Hepatocyte (in vitro differentiated cells): ENCODE measurements around the gene TENM4. TPM values are rescaled to one million over a fixed set of nuclear protein-coding genes. Genes with fewer than 3 reads are reported as not detected.

Experiments used
- DNase-seq: peaks from one replicate; pipeline ENCODE4 v3.0.0-alpha.2; 2016; ENCODE audit warnings: low spot score
- H2AFZ ChIP-seq: fragments of 200-600 bp; sonication (generic); 2 replicates; pipeline ENCODE4 v1.6.0; 2016; ENCODE audit warnings: antibody characterized with exemption, mild to moderate bottlenecking
- H3K27ac ChIP-seq: fragments of 200-600 bp; sonication (generic); 2 replicates; pipeline ENCODE4 v1.5.1; 2016; ENCODE audit warnings: mild to moderate bottlenecking
- H3K27me3 ChIP-seq: fragments of 200-600 bp; sonication (generic); 2 replicates; pipeline ENCODE4 v1.6.1; 2016
- H3K36me3 ChIP-seq: fragments of 200-600 bp; sonication (generic); replicated peaks from 2 replicates; pipeline ENCODE4 v1.5.1; 2016; ENCODE audit warnings: low read depth; ENCODE audit not compliant: insufficient read depth
- H3K4me1 ChIP-seq: fragments of 200-600 bp; sonication (generic); 2 replicates; pipeline ENCODE4 v1.5.1; 2016; ENCODE audit warnings: mild to moderate bottlenecking, moderate library complexity; ENCODE audit not compliant: insufficient read depth
- H3K4me2 ChIP-seq: fragments of 200-600 bp; sonication (generic); 2 replicates; pipeline ENCODE4 v1.6.0; 2016
- H3K4me3 ChIP-seq: fragments of 200-600 bp; sonication (generic); 2 replicates; pipeline ENCODE4 v1.5.1; 2016; ENCODE audit warnings: mild to moderate bottlenecking
- H3K79me2 ChIP-seq: fragments of 200-600 bp; sonication (generic); 2 replicates; pipeline ENCODE4 v1.6.0; 2017; ENCODE audit warnings: mild to moderate bottlenecking
- H3K9me2 ChIP-seq: fragments of 200-600 bp; sonication (generic); replicated peaks from 2 replicates; pipeline ENCODE4 v1.6.0; 2017; ENCODE audit warnings: mild to moderate bottlenecking; ENCODE audit not compliant: insufficient read depth
- H3K9me3 ChIP-seq: fragments of 200-600 bp; sonication (generic); 2 replicates; pipeline ENCODE4 v1.5.1; 2016; ENCODE audit warnings: low read depth, mild to moderate bottlenecking
- H4K20me1 ChIP-seq: fragments of 200-600 bp; sonication (generic); 2 replicates; pipeline ENCODE4 v1.6.0; 2016; ENCODE audit warnings: mild to moderate bottlenecking; ENCODE audit not compliant: insufficient read depth, poor library complexity, severe bottlenecking
- EZH2 ChIP-seq: fragments of 200-600 bp; sonication (generic); IDR thresholded peaks from 2 replicates; pipeline ENCODE4 v1.6.1; 2016; ENCODE audit warnings: antibody characterized with exemption, mild to moderate bottlenecking, borderline replicate concordance
- EZH2phosphoT487 ChIP-seq: fragments of 200-600 bp; sonication (generic); IDR thresholded peaks from one replicate; pipeline ENCODE4 v1.6.1; 2018; ENCODE audit warnings: antibody characterized with exemption, mild to moderate bottlenecking, low read depth, moderate library complexity; ENCODE audit not compliant: unreplicated experiment, severe bottlenecking
- WGBS: methylation state at CpG from one replicate; pipeline ENCODE4 v1.1.6; 2016; ENCODE audit warnings: low lambda C conversion rate; ENCODE audit errors: missing lambda C conversion rate; 5-methylcytosine and 5-hydroxymethylcytosine counted together
- polyA plus RNA-seq: library from polyadenylated mRNA; unstranded; fragments of >200 nt; fragmentation: Nextera tagmentation; extraction: Ambion mirVana; gene quantifications from 2 replicates; pipeline ENCODE4 v1.2.1, GENCODE V29; 2016
- total RNA-seq: library from RNA; depleted of rRNA; stranded (reverse); fragments of >200 nt; gene quantifications from 2 replicates; pipeline ENCODE4 v1.2.3, GENCODE V29; 2014
- TF ChIP-seq, protein P1 (sequence below): fragments of 200-600 bp; sonication (generic); IDR thresholded peaks from 2 replicates; pipeline ENCODE4 v1.5.1; 2016; ENCODE audit warnings: antibody characterized with exemption, mild to moderate bottlenecking; ENCODE audit not compliant: poor library complexity

The TENM4 gene
- total and polyA plus RNA-seq, 2 experiments from 2014 or later = 18.4 to 18.7 TPM

DNA sequence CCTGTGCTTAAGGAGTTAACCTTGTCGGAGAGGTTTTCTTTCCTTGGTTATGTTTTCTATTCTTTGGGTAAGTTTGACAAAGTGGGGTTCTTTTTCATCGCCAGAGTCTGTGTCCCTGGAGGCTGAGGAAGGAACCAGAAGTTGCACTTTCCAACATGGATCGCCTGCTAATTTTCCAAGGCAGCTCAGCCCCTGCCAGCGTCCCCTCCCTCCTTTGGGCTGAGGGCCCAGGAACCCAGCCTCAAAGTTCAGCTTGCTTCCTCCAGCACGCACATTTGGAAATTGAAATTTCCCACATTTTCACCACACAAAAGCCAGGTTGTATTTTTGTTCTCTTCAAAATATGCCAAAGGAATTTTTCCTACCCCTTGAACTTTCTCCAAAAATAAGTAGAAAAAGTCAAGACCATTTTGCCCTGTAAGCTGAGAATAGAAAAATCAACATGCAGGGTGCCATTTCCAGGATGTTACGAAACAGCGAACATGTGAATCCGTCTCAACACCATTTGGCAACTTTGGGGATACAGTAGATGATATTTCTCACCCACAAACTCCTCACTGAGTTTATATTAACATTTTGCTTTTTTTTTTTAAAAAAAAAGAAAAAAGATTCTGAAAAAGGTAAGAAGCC is 343.5 kb downstream of the TENM4 start:
- H3K27me3 ChIP-seq = no peaks in the 10 kb centered on the region
- TF ChIP-seq, protein P1, sequence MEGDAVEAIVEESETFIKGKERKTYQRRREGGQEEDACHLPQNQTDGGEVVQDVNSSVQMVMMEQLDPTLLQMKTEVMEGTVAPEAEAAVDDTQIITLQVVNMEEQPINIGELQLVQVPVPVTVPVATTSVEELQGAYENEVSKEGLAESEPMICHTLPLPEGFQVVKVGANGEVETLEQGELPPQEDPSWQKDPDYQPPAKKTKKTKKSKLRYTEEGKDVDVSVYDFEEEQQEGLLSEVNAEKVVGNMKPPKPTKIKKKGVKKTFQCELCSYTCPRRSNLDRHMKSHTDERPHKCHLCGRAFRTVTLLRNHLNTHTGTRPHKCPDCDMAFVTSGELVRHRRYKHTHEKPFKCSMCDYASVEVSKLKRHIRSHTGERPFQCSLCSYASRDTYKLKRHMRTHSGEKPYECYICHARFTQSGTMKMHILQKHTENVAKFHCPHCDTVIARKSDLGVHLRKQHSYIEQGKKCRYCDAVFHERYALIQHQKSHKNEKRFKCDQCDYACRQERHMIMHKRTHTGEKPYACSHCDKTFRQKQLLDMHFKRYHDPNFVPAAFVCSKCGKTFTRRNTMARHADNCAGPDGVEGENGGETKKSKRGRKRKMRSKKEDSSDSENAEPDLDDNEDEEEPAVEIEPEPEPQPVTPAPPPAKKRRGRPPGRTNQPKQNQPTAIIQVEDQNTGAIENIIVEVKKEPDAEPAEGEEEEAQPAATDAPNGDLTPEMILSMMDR = no peak
- TF ChIP-seq EZH2 (no peak), EZH2phosphoT487 (no peak)
- H3K79me2 ChIP-seq = no peaks in the 10 kb centered on the region
- H3K4me1 ChIP-seq = peaks cover 3% of the 10 kb centered on the region
- H3K4me2 ChIP-seq = no peak overlapping the region
- H3K9me2 ChIP-seq = no peaks in the 10 kb centered on the region
- no peak for DNase-seq
- no peaks in the 10 kb centered on the region for H3K36me3 ChIP-seq
- no peak overlapping the region for H3K27ac ChIP-seq
- WGBS = 69% methylated on average over 8 of the region's 8 CpGs
- no peak overlapping the region for H3K4me3 ChIP-seq
- H4K20me1 ChIP-seq = no peaks in the 10 kb centered on the region
- H3K9me3 ChIP-seq = no peaks in the 10 kb centered on the region
- H2AFZ ChIP-seq = no peak overlapping the region

DNA sequence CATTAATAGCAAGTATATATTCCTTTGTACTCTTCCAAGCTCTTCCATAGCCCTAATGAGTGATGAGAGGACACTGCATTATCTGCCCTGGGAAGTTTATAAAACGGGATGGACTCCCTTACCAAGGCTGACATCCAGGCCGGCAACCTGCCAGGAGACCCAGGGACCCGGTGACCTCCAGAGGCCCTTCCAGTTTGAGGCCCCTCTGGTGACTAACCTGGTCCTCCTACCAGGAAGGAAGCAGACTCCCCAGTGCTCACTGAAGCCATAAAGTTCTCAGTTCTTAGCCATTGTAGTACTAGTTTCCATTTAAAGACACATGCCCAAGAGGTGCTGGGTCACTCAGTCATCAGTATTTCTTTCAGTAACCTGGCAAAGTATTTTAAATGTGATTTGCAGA is 345.4 kb downstream of the TENM4 start:
- Histone ChIP-seq H3K36me3 (no peaks in the 10 kb centered on the region), H3K9me2 (no peaks in the 10 kb centered on the region), H4K20me1 (no peaks in the 10 kb centered on the region), H3K27me3 (no peaks in the 10 kb centered on the region), H3K27ac (no peak overlapping the region), H3K4me3 (no peak overlapping the region), H3K4me2 (no peak overlapping the region), H3K9me3 (no peaks in the 10 kb centered on the region), H3K79me2 (no peaks in the 10 kb centered on the region), H2AFZ (no peak overlapping the region), H3K4me1 (peaks cover 3% of the 10 kb centered on the region)
- no peak for TF ChIP-seq EZH2
- no peak for TF ChIP-seq EZH2phosphoT487
- TF ChIP-seq, protein P1 = no peak
- no peak for DNase-seq
- 66% methylated on average over 3 of the region's 3 CpGs for WGBS

DNA sequence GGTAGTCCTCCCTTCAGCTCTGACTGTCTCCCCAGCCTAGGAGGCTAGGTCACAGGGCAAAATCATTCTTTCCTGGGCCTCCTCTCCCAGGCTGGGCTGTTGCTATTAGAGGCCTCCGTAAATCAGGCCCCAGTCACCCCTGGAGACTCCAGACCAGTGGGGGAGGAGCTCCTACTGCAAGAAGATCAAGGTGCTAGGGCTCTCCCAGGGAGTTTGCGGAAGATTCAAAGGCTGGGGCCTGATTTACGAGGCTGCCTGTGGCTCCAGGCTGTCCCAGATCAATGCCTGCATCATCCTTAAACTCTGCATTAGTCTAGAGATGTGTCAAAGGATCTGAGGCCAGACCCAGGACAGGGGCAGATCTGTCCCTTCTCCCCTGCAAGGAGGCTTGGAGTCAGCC is 346.2 kb downstream of the TENM4 start:
- TF ChIP-seq EZH2phosphoT487 (no peak), EZH2 (no peak)
- TF ChIP-seq, protein P1 = no peak
- Histone ChIP-seq H4K20me1 (no peaks in the 10 kb centered on the region), H3K79me2 (no peaks in the 10 kb centered on the region), H3K27ac (no peak overlapping the region), H3K9me3 (no peaks in the 10 kb centered on the region), H3K4me3 (no peak overlapping the region), H3K36me3 (no peaks in the 10 kb centered on the region), H3K4me1 (peaks cover 3% of the 10 kb centered on the region), H3K9me2 (no peaks in the 10 kb centered on the region), H3K27me3 (no peaks in the 10 kb centered on the region), H2AFZ (no peak overlapping the region), H3K4me2 (no peak overlapping the region)
- WGBS = 64% methylated on average over 3 of the region's 3 CpGs
- no peak for DNase-seq

DNA sequence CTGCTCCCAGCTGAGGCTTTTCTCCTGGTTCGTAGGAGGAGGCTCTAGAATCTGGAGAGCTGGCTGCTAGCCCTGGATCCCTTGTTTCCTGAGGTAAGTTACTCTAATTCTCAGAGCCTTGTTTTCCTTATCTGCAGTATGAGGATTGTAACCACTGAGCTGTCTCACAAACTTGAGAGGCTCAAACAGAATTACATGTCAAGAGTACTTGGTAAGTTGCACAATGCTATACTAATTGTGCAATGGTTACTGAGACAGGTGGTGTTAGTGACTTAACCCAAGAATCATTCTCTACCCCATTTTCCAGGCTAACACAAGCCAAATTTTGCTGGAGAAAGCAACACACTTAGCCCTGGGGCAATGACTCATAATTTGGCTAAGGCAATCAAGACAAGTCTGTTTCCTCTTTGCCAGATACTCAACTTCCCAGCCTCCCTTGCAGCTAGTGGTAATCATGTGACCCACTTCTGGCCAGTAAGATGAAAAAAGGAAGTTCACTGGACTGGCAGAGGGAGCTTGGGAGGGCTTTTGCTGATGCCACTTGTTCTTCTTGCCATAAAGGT is 348.0 kb downstream of the TENM4 start:
- no peak overlapping the region for H3K4me2 ChIP-seq

More for the DNA sequence above, 348.0 kb downstream of the TENM4 start:
- Histone ChIP-seq H3K4me3 (no peak overlapping the region), H3K79me2 (no peaks in the 10 kb centered on the region), H3K9me3 (no peaks in the 10 kb centered on the region), H3K4me1 (peaks cover 17% of the 10 kb centered on the region), H3K27me3 (no peaks in the 10 kb centered on the region), H3K36me3 (no peaks in the 10 kb centered on the region), H4K20me1 (no peaks in the 10 kb centered on the region), H2AFZ (no peak overlapping the region), H3K27ac (no peak overlapping the region), H3K9me2 (no peaks in the 10 kb centered on the region)
- WGBS = 84% methylated on average over 1 of the region's 1 CpG
- TF ChIP-seq, protein P1 = no peak
- TF ChIP-seq EZH2phosphoT487 (no peak), EZH2 (no peak)
- DNase-seq = no peak
